ENCODE results near the gene SETBP1. TPM values are rescaled to one million over a fixed set of nuclear protein-coding genes. Genes with fewer than 3 reads are reported as not detected.

Gene SETBP1
- total RNA-seq, 4 donors from 2014 or later = 26.2 to 40.8 (median 33.6) TPM

DNA sequence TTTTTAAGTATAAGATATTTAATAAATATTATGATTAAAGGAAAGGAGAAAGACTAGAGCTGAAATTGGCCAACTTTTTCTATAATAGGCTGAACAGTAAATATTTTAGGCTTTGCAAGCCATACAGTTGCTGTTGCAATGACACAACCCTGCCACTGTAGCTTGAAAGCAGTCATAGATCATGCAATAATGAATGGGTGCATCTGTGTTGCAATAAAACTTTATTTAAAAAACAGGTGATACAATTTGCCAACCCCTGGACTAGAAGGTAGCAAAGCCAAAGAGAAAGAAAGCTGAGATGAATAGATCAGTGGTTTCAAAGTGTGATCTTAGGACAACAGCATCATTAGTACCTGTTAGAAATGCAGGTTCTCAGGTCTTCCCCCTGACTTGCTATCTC, 219.1 kb downstream of the SETBP1 start:
- no peak overlapping the region for H3K4me3 ChIP-seq
- H3K36me3 ChIP-seq = no peaks in the 10 kb centered on the region
- DNase-seq (ENCODE audit: low spot score in 2 of 2) = no peak
- H3K9me3 ChIP-seq = no peaks in the 10 kb centered on the region
- no peaks in the 10 kb centered on the region for H3K27me3 ChIP-seq
- H3K4me1 ChIP-seq = peaks cover 0 to 4% (median 0%) of the 10 kb centered on the region in 4 donors
- TF ChIP-seq CTCF (IDR thresholded peaks at IDR 0.05) (no peak), EP300 (IDR thresholded peaks at IDR 0.05) (no peak), POLR2A (IDR thresholded peaks at IDR 0.05) (no peak)
- no peak overlapping the region for H3K27ac ChIP-seq

DNA sequence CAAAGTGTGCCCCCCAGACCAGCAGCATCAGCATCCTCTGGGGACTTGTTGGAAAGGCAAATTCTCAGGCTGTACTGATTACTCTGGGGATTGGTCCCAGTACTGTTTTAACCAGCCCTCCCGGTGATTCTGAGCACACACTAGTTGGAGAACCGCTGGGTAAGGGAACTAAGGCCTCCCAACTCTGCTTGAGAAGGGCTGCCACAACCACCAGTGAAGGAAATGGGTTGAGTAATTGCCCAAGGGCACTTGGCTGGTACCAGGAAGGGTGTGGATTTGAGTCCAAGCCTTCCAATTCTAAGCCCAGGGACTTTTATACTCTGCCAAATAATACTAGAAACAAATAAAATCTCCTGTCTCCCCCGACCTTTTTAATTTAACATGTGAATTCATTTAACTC, 219.9 kb downstream of the SETBP1 start:
- Histone ChIP-seq H3K36me3 (no peaks in the 10 kb centered on the region), H3K27me3 (no peaks in the 10 kb centered on the region), H3K27ac (no peak overlapping the region), H3K4me3 (no peak overlapping the region), H3K4me1 (peaks cover 0 to 4% (median 0%) of the 10 kb centered on the region in 4 donors), H3K9me3 (no peaks in the 10 kb centered on the region)
- WGBS, 2 donors = 71 to 81% methylated on average over 3 of the region's 3 CpGs
- no peak for DNase-seq (ENCODE audit: low spot score in 2 of 2)
- TF ChIP-seq EP300 (IDR thresholded peaks at IDR 0.05) (no peak), POLR2A (IDR thresholded peaks at IDR 0.05) (no peak), CTCF (IDR thresholded peaks at IDR 0.05) (no peak)

DNA sequence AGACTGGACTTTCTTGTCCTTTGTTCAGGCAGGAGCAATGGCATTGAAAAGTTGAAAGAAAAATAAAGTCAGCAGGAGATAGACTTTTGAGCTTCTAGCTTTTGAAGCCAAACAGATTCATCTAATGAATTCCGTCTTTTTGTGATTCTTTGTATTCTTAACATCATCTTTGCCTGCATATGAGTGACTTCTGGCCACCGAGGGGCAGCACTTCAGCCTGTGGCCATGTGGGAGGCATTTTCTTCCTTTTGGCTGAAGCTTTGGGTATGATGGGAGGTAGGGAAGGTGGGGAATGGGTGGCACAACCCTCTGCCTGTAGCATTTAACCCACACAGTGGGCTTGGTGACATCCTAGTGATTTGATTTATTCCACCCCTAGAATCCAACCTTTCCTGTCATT, 220.6 kb downstream of the SETBP1 start:
- Histone ChIP-seq H3K27me3 (no peaks in the 10 kb centered on the region), H3K9me3 (no peaks in the 10 kb centered on the region), H3K4me3 (no peak overlapping the region), H3K36me3 (no peaks in the 10 kb centered on the region), H3K27ac (no peak overlapping the region), H3K4me1 (peaks cover 0 to 4% (median 0%) of the 10 kb centered on the region in 4 donors)
- DNase-seq (ENCODE audit: low spot score in 2 of 2) = no peak
- TF ChIP-seq CTCF (IDR thresholded peaks at IDR 0.05) (no peak), POLR2A (IDR thresholded peaks at IDR 0.05) (no peak), EP300 (IDR thresholded peaks at IDR 0.05) (no peak)
- 76 to 85% methylated on average over 2 of the region's 2 CpGs for WGBS, 2 donors

DNA sequence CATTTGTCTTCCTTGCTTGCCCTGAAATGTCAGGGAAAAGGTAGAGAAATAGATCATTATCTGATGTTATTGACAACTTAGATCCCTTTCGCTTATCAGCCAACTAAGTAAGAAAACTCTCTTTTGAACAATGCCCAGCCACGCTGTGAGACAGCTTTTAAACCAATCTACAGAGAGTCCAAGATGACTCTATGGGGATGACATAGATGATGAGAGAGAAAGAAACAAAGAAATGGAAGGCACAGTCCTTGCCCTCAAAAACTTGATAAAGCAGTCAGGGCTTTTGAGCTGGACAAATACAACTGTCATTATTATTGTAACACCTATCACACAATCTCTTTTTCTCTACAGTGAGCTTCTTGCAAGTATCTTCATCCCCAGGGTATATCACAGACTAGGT, 222.6 kb downstream of the SETBP1 start:
- TF ChIP-seq CTCF (IDR thresholded peaks at IDR 0.05) (no peak), EP300 (IDR thresholded peaks at IDR 0.05) (no peak), POLR2A (IDR thresholded peaks at IDR 0.05) (no peak)
- no peak overlapping the region for H3K4me3 ChIP-seq
- no peak overlapping the region for H3K27ac ChIP-seq
- no peaks in the 10 kb centered on the region for H3K9me3 ChIP-seq
- H3K27me3 ChIP-seq = no peaks in the 10 kb centered on the region
- H3K4me1 ChIP-seq = peaks cover 0 to 4% (median 0%) of the 10 kb centered on the region in 4 donors
- 95 to 97% methylated on average over 2 of the region's 2 CpGs for WGBS, 2 donors
- H3K36me3 ChIP-seq = no peaks in the 10 kb centered on the region
- no peak for DNase-seq (ENCODE audit: low spot score in 2 of 2)

DNA sequence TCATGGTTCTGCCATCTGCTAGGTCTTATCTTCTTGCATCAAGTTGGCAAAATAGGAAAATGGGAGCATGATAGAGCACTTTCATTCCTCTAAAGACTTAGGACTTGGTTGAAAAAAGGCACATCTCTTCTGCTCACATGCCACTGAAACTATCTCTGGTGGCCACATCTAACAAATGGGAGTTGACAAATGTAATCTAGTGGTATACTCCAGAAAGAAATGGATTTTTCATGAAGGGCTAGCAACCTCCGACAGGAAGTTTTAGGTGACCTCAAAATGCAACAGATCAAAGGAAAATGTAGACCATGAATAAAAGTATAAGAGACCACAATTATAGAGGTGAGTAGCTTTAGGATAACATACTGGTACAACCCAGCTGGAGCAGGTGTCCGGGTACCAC, 224.1 kb downstream of the SETBP1 start:
- WGBS, 2 donors = 92 to 94% methylated on average over 2 of the region's 2 CpGs
- no peak for DNase-seq (ENCODE audit: low spot score in 2 of 2)
- no peak overlapping the region for H3K4me3 ChIP-seq
- no peaks in the 10 kb centered on the region for H3K9me3 ChIP-seq
- H3K36me3 ChIP-seq = no peaks in the 10 kb centered on the region
- H3K27me3 ChIP-seq = no peaks in the 10 kb centered on the region
- H3K27ac ChIP-seq = no peak overlapping the region
- peaks cover 0 to 6% (median 0%) of the 10 kb centered on the region in 4 donors for H3K4me1 ChIP-seq
- no peak for TF ChIP-seq CTCF (IDR thresholded peaks at IDR 0.05)
- TF ChIP-seq POLR2A (IDR thresholded peaks at IDR 0.05) = no peak
- no peak for TF ChIP-seq EP300 (IDR thresholded peaks at IDR 0.05)
